GM12874 (cell line): Measurements from ENCODE around the gene DNM2.

Source experiments
- CTCF ChIP-seq: IDR thresholded peaks from 2 replicates; pipeline ENCODE4 v1.5.1; 2011; ENCODE audit warnings: low read depth, mild to moderate bottlenecking, control low read depth, low read length, moderate library complexity; ENCODE audit not compliant: insufficient read depth

The DNM2 gene

GRCh38 chr19:10729411-10729810 is 11.5 kb downstream of the DNM2 start:
- no peak for TF ChIP-seq CTCF

GRCh38 chr19:10730932-10731331 is 13.1 kb downstream of the DNM2 start:
- TF ChIP-seq CTCF, result no peak

- no peak for TF ChIP-seq CTCF
These were observed 17.9 kb downstream of the DNM2 start for GRCh38 chr19:10735741-10736140.

DNA sequence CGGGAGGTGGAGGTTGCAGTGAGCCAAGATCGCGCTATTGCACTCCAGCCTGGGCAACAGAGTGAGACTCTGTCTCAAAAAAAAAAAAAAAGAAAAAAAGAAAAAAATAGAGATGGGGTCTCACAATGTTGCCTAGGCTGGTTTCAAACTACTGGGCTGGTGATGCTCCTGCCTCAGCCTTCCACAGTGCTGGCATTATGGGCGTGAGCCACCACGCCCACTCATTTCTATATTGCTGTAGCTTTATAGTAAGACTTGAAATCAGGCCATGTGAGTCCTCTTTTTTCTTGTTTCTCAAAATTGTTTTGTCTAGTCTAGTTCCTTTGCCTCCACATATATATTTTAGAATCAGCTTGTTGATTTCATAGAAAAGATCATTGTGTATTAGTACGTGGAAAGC is 18.3 kb downstream of the DNM2 start:
- TF ChIP-seq CTCF, result no peak

DNA sequence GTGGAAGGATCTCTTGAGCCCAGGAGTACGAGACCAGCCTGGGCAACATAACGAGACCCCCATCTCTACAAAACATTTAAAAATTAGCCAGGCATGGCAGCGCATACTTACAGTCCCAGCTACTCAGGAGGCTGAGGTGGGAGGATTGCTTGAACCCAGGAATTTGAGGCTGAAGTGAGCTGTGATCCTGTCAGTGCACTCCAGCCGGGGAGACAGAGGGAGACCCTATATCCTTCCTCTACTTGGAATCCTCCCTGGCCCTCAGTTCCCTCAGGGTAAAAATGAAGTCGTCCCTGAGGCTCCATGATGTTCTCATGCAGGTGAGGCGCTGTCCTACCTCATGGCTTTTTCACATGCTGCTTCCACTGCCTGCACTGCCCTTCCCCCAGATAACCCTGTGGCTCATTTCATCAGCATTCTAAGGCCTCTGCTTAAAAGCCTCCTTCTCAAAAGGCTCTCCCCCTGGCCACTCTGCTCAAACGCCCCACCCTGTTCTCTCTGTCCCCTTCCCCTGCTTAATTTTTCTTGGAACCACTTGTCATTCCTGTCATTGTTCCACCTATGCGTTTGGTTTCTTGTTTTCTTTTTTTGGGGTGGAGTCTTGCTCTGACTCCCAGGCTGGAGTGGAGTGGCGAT is 19.2 kb downstream of the DNM2 start:
- no peak for TF ChIP-seq CTCF

GRCh38 chr19:10737722-10738121 is 19.8 kb downstream of the DNM2 start:
- TF ChIP-seq CTCF, result no peak

DNA sequence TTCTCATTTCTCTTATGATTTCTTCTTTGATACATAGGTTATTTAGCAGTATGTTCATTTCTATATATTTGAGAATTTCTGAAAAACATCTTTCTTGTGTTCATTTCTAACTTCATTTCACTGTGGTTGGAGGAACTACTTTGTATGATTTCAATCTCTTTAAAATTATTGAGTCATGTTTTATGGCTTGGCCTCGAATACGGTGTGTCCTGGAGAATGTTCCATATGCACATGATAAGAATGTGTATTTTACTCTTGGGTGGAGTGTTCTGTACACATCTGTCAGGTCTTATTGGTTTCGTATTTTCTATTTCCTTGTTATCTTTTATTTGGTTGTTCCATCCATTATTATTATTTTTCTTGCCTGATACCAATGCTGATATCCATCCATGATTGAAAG is 22.9 kb downstream of the DNM2 start:
- TF ChIP-seq CTCF, result no peak
